Activated CD4-positive, alpha-beta T cell treated with anti-CD3 and anti-CD28 coated beads for 36 hours (primary cell): Measurements from ENCODE around the gene ATRIP. TPM values are rescaled to one million over a fixed set of nuclear protein-coding genes. Genes with fewer than 3 reads are reported as not detected.

Source experiments
- ATAC-seq: fragments of 200-7000 bp; cut with Tn5 transposase; one replicate; pipeline ENCODE4 v1.10.0; 2021; ENCODE audit warnings: mild to moderate bottlenecking, moderate library complexity
- CTCF ChIA-PET: fragments of 350-600 bp; sonication (Branson Sonifier 250); formaldehyde crosslinking; loops from one replicate; lab custom pipeline; 2021; ENCODE audit warnings: antibody characterized with exemption; lab: Charles Lee
- POLR2A ChIA-PET: fragments of 350-600 bp; sonication (Branson Sonifier 250); formaldehyde crosslinking; loops from one replicate; lab custom pipeline; 2021; ENCODE audit warnings: antibody characterized with exemption, inconsistent platforms; lab: Charles Lee
- DNase-seq: peaks from one replicate; pipeline ENCODE4 v3.0.0-alpha.2; 2020
- H3K27ac Mint-ChIP-seq: one replicate; pipeline ENCODE4 v1.8.0; 2021; ENCODE audit warnings: mixed read lengths
- H3K27me3 Mint-ChIP-seq: one replicate; pipeline ENCODE4 v1.8.0; 2021; ENCODE audit warnings: mixed read lengths
- H3K36me3 Mint-ChIP-seq: one replicate; pipeline ENCODE4 v1.8.0; 2021; ENCODE audit warnings: low read depth, mixed read lengths
- H3K4me1 Mint-ChIP-seq: one replicate; pipeline ENCODE4 v1.8.0; 2021; ENCODE audit warnings: mixed read lengths
- H3K4me3 Mint-ChIP-seq: one replicate; pipeline ENCODE4 v1.8.0; 2021; ENCODE audit warnings: mild to moderate bottlenecking, moderate library complexity, mixed read lengths
- H3K9me3 Mint-ChIP-seq: one replicate; pipeline ENCODE4 v1.8.0; 2021; ENCODE audit warnings: low read depth, mixed read lengths
- intact Hi-C, 2 experiments: fragments of 100-400 bp; cut with DNase I in 1 of 2; cut with micrococcal nuclease in 1 of 2; formaldehyde crosslinking; loops; one replicate each; pipeline versions ENCODE4 v1.14.2 to v1.15.1; 2022 to 2024; cut with DNase I, micrococcal nuclease
- total RNA-seq, 2 experiments: library from RNA; stranded (reverse); gene quantifications; one replicate each; pipeline ENCODE4 v1.2.3, GENCODE V29; 2021

The ATRIP gene
- total RNA-seq, 2 experiments from 2014 or later: 16.8 to 21.0 TPM

- no peaks in the 10 kb centered on the region for H3K9me3 Mint-ChIP-seq
- no peaks in the 10 kb centered on the region for H3K27me3 Mint-ChIP-seq
- peak; percentile 52 for ATAC-seq
- intact Hi-C loops: loop anchor here (1.0 to 10.0 kb wide), 4 partner anchors 31 to 59 kb away; partner anchors contain the start of genes ATRIP (in 2 of the 2), CCDC51 (in 1 of the 2), PFKFB4 (in 1 of the 2) and TMA7 (in 1 of the 2)
- H3K4me3 Mint-ChIP-seq: peak within 1 kb of the TSS; percentile 72
- H3K36me3 Mint-ChIP-seq: peaks cover 1% of the 10 kb centered on the region
- peak; percentile 74 for DNase-seq
- H3K4me1 Mint-ChIP-seq: peaks cover 46% of the 10 kb centered on the region
- peak within 1 kb of the TSS; percentile 74 for H3K27ac Mint-ChIP-seq
- ChIA-PET CTCF (interaction anchor here (1.0 to 1.8 kb wide), 3 partner anchors 10 to 104 kb away, joined by 3 to 9 read pairs (median 3); no protein-coding TSS in a partner anchor), POLR2A (no interaction called here)
These were observed 57.8 kb downstream of the ATRIP start, which contains the start of gene SHISA5 for GRCh38 chr3:48504051-48504946. TSS of gene SHISA5 (minus strand) at chr3:48504174. CDS start at chr3:48504094, 80 bp downstream.

- Mint-ChIP-seq H3K27ac (no peak overlapping the region), H3K9me3 (no peaks in the 10 kb centered on the region), H3K4me1 (peaks cover 46% of the 10 kb centered on the region), H3K27me3 (no peaks in the 10 kb centered on the region), H3K4me3 (peak overlapping the region; percentile 72), H3K36me3 (peaks cover 1% of the 10 kb centered on the region)
- ATAC-seq: no peak
- no peak for DNase-seq
- intact Hi-C loops: loop anchor here (2.0 to 10.0 kb wide), 3 partner anchors 52 to 60 kb away; partner anchors contain the start of genes ATRIP (in 2 of the 2), CCDC51 (in 1 of the 2), PFKFB4 (in 1 of the 2) and TMA7 (in 1 of the 2)
- CTCF ChIA-PET: interaction anchor here (1.8 kb wide), 1 partner anchor 105 kb away, joined by 9 read pairs; no protein-coding TSS in a partner anchor
- POLR2A ChIA-PET: no interaction called here
These were observed 58.6 kb downstream of the ATRIP start for GRCh38 chr3:48505146-48505545.

GRCh38 chr3:48505968-48506504 is 59.5 kb downstream of the ATRIP start:
- Mint-ChIP-seq H3K4me3 (peak overlapping the region; percentile 12), H3K4me1 (peaks cover 47% of the 10 kb centered on the region), H3K36me3 (no peaks in the 10 kb centered on the region), H3K27me3 (no peaks in the 10 kb centered on the region), H3K27ac (no peak overlapping the region), H3K9me3 (no peaks in the 10 kb centered on the region)
- intact Hi-C loops: loop anchor here (2.0 to 10.0 kb wide), 5 partner anchors 33 to 105 kb away; partner anchors contain the start of genes ATRIP (in 2 of the 2), CCDC51 (in 1 of the 2), PFKFB4 (in 1 of the 2) and TMA7 (in 1 of the 2)
- ChIA-PET CTCF (interaction anchor here (0.6 kb wide), 1 partner anchor 48 kb away, joined by 3 read pairs; no protein-coding TSS in a partner anchor), POLR2A (no interaction called here)
- no peak for ATAC-seq
- no peak for DNase-seq

- no peaks in the 10 kb centered on the region for H3K27me3 Mint-ChIP-seq
- H3K4me3 Mint-ChIP-seq: peak overlapping the region; percentile 28
- H3K27ac Mint-ChIP-seq: peak overlapping the region; percentile 80
- ATAC-seq: peak; percentile 82
- H3K4me1 Mint-ChIP-seq: peaks cover 45% of the 10 kb centered on the region
- H3K9me3 Mint-ChIP-seq: no peaks in the 10 kb centered on the region
- peak; percentile 83 for DNase-seq
- intact Hi-C loops: loop anchor here (1.0 to 10.0 kb wide), 4 partner anchors 35 to 107 kb away; partner anchors contain the start of genes ATRIP (in 1 of the 2), CCDC51 (in 1 of the 2) and TMA7 (in 1 of the 2)
- ChIA-PET CTCF (interaction anchor here (0.6 to 2.0 kb wide), 7 partner anchors 34 to 299 kb away, joined by 3 to 8 read pairs (median 3); no protein-coding TSS in a partner anchor), POLR2A (interaction anchor here (0.6 kb wide), 1 partner anchor 11 kb away, joined by 5 read pairs; no protein-coding TSS in a partner anchor)
- no peaks in the 10 kb centered on the region for H3K36me3 Mint-ChIP-seq
These were observed 60.9 kb downstream of the ATRIP start for GRCh38 chr3:48507256-48508061.

- ATAC-seq: no peak
These were observed 65.0 kb downstream of the ATRIP start for GRCh38 chr3:48511551-48511950.

GRCh38 chr3:48514431-48515227 is 68.1 kb downstream of the ATRIP start:
- ATAC-seq (peak; percentile 48), DNase-seq (peak; percentile 39)
- no peak overlapping the region for H3K4me3 Mint-ChIP-seq
- intact Hi-C loops: no loop called here
- POLR2A ChIA-PET: interaction anchor here (1.1 to 1.3 kb wide), 2 partner anchors 9 to 41 kb away, joined by 3 to 4 read pairs; no protein-coding TSS in a partner anchor
- CTCF ChIA-PET: interaction anchor here (0.6 to 1.4 kb wide), 6 partner anchors 19 to 149 kb away, joined by 3 to 4 read pairs (median 3); no protein-coding TSS in a partner anchor
- H3K4me1 Mint-ChIP-seq: peaks cover 62% of the 10 kb centered on the region
- no peaks in the 10 kb centered on the region for H3K27me3 Mint-ChIP-seq
- H3K36me3 Mint-ChIP-seq: peaks cover 2% of the 10 kb centered on the region
- H3K27ac Mint-ChIP-seq: no peak overlapping the region
- H3K9me3 Mint-ChIP-seq: no peaks in the 10 kb centered on the region

More at GRCh38 chr3:48511551-48511950, 65.0 kb downstream of the ATRIP start:
- ChIA-PET CTCF (interaction anchor here (1.5 kb wide), 1 partner anchor 35 kb away, joined by 3 read pairs; no protein-coding TSS in a partner anchor), POLR2A (no interaction called here)
- H3K4me1 Mint-ChIP-seq: peaks cover 47% of the 10 kb centered on the region
- DNase-seq: no peak
- H3K4me3 Mint-ChIP-seq: no peak overlapping the region
- H3K36me3 Mint-ChIP-seq: no peaks in the 10 kb centered on the region
- no peaks in the 10 kb centered on the region for H3K9me3 Mint-ChIP-seq
- H3K27ac Mint-ChIP-seq: no peak overlapping the region
- H3K27me3 Mint-ChIP-seq: no peaks in the 10 kb centered on the region
- intact Hi-C loops: no loop called here

Other genes starting within 250 kb of the ATRIP start
- not detected for gene CAMP, start 223.2 kb upstream of the ATRIP start, total RNA-seq
- gene ZNF589, start 205.6 kb upstream of the ATRIP start, total RNA-seq: 10 to 100 TPM; 28.6 to 29.6 TPM
- 10 to 100 TPM; 26.1 to 28.9 TPM for gene NME6, start 145.4 kb upstream of the ATRIP start, total RNA-seq
- gene SPINK8, start 113.1 kb upstream of the ATRIP start, total RNA-seq: not detected
- under 1 TPM; 0.11 to 0.16 TPM for gene FBXW12, start 74.5 kb upstream of the ATRIP start, total RNA-seq
- 1 to 10 TPM; 3.7 to 5.1 TPM for gene PLXNB1, start 16.7 kb upstream of the ATRIP start, total RNA-seq
- gene CCDC51, start 6.6 kb upstream of the ATRIP start, total RNA-seq: 10 to 100 TPM; 17.5 to 25.0 TPM
- 100 to 1,000 TPM; 260 to 324 TPM for gene TMA7, start 6.5 kb upstream of the ATRIP start, total RNA-seq
- gene SHISA5, start 57.4 kb downstream of the ATRIP start, total RNA-seq: 10 to 100 TPM; 52.9 to 68.8 TPM
- 10 to 100 TPM; 58.4 to 63.7 TPM for gene PFKFB4, start 110.1 kb downstream of the ATRIP start, total RNA-seq
- gene UCN2, start 117.0 kb downstream of the ATRIP start, total RNA-seq: not detected
- under 1 TPM; 0.65 to 0.85 TPM for gene COL7A1, start 148.6 kb downstream of the ATRIP start, total RNA-seq
- gene UQCRC1, start 162.9 kb downstream of the ATRIP start, total RNA-seq: 100 to 1,000 TPM; 205 to 231 TPM
- gene TMEM89, start 175.0 kb downstream of the ATRIP start, total RNA-seq: under 1 TPM in 1 of 2 experiments, not detected in 1; 0.30 TPM
- 10 to 100 TPM; 35.0 to 38.5 TPM for gene SLC26A6, start 188.7 kb downstream of the ATRIP start, total RNA-seq
- gene CELSR3, start 216.1 kb downstream of the ATRIP start, total RNA-seq: 1 to 10 TPM; 7.9 to 8.1 TPM
- 10 to 100 TPM; 61.0 to 67.3 TPM for gene NCKIPSD, start 239.2 kb downstream of the ATRIP start, total RNA-seq